Measurements from ENCODE around the gene PRKCA. TPM values are rescaled to one million over a fixed set of nuclear protein-coding genes. Genes with fewer than 3 reads are reported as not detected.

PRKCA gene
- total RNA-seq, 1 donor from 2014 or later: 6.7 TPM

DNA sequence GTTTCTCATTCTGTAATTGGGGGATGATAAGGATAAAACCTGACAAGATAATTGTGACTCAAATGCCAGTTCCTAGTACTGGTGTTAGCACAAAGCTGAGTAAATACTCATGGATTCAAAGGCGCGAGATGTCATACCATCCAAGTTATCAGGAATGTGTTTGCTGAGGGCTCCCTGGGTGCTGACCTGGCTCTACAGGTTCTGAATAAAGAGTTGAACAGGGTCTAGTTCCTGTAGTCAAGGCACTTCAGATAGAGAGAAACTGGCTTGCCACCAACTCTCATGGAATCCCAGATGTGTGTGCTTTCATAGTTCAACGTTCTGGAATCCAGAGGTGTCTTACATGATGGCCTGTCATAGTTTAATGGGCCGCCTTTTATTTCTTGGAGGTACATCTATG lies 141.6 kb downstream of the PRKCA start:
- no peak overlapping the region for H3K4me3 ChIP-seq (ENCODE audit: low read depth, low read length)
- DNase-seq (ENCODE audit: low read depth): no peak
- TF ChIP-seq, protein P1, sequence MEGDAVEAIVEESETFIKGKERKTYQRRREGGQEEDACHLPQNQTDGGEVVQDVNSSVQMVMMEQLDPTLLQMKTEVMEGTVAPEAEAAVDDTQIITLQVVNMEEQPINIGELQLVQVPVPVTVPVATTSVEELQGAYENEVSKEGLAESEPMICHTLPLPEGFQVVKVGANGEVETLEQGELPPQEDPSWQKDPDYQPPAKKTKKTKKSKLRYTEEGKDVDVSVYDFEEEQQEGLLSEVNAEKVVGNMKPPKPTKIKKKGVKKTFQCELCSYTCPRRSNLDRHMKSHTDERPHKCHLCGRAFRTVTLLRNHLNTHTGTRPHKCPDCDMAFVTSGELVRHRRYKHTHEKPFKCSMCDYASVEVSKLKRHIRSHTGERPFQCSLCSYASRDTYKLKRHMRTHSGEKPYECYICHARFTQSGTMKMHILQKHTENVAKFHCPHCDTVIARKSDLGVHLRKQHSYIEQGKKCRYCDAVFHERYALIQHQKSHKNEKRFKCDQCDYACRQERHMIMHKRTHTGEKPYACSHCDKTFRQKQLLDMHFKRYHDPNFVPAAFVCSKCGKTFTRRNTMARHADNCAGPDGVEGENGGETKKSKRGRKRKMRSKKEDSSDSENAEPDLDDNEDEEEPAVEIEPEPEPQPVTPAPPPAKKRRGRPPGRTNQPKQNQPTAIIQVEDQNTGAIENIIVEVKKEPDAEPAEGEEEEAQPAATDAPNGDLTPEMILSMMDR (conservative IDR thresholded peaks at IDR 0.05; ENCODE audit: low read depth, low read length): no peak

GRCh38 chr17:66445229-66445628 lies 142.8 kb downstream of the PRKCA start:
- DNase-seq (ENCODE audit: low read depth): no peak
- H3K4me3 ChIP-seq (ENCODE audit: low read depth, low read length): no peak overlapping the region
- TF ChIP-seq, protein P1 (conservative IDR thresholded peaks at IDR 0.05; ENCODE audit: low read depth, low read length): no peak

DNA sequence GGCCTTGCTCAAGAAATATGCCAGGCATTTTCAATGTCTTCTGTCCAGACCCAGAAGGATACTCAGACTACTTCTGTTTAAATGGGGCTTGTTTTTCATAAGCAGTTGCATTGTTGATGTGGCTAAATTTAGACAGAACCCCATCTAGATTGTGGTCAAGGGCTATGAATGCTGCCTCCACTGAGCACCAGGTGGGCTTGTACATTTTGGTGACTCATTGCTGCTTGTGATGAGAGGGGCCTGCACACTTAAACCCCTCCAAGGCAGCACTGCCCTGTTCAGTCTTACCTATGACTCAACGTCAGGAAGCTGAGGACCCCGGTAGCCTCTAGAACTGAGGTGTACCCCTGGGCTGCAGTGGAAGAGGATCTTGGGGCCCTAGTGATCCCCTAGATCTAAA lies 144.0 kb downstream of the PRKCA start:
- no peak overlapping the region for H3K4me3 ChIP-seq (ENCODE audit: low read depth, low read length)
- DNase-seq (ENCODE audit: low read depth): no peak
- TF ChIP-seq, protein P1 (conservative IDR thresholded peaks at IDR 0.05; ENCODE audit: low read depth, low read length): no peak

DNA sequence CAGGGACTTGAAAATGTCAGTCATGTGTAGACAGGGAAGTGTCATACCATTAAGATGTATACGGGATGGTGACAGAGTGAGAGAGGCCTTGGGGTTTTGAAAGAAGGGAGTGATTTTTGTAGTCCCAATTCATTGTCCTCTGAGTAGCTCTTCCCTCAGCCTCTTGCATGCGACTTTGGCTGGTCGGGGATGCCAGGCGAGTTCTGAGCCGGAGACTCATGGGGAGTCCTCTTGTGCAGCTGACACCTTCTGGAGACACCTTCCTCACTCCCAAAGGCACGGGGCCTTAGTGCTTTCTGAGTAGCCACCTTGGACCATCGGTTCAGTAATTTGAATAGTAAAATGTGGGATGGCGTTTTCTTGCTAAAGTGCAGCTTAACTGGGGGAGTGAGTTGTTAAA lies 144.7 kb downstream of the PRKCA start:
- no peak overlapping the region for H3K4me3 ChIP-seq (ENCODE audit: low read depth, low read length)
- no peak for DNase-seq (ENCODE audit: low read depth)
- TF ChIP-seq, protein P1 (conservative IDR thresholded peaks at IDR 0.05; ENCODE audit: low read depth, low read length): no peak

- no peak for DNase-seq (ENCODE audit: low read depth)
- H3K4me3 ChIP-seq (ENCODE audit: low read depth, low read length): no peak overlapping the region
- TF ChIP-seq, protein P1 (conservative IDR thresholded peaks at IDR 0.05; ENCODE audit: low read depth, low read length): no peak
Observed at GRCh38 chr17:66448026-66448639, 145.7 kb downstream of the PRKCA start.

GRCh38 chr17:66449418-66449977 lies 147.1 kb downstream of the PRKCA start:
- no peak overlapping the region for H3K4me3 ChIP-seq (ENCODE audit: low read depth, low read length)
- TF ChIP-seq, protein P1 (conservative IDR thresholded peaks at IDR 0.05; ENCODE audit: low read depth, low read length): no peak
- no peak for DNase-seq (ENCODE audit: low read depth)
